Glomerular visceral epithelial cell (primary cell): Measurements from ENCODE around the gene APOBEC2.
A peak's percentile ranks its signal among the peaks of the same experiment; 100 is the strongest.
"Not testable (repeated sequence)": the region's sequence is repeated elsewhere in the genome, so short reads cannot be mapped to it uniquely, and the experiment has no call there.

Source experiments
- DNase-seq: peaks from one replicate; pipeline ENCODE4 v3.0.0-alpha.2; 2016; ENCODE audit errors: extremely low spot score

Gene APOBEC2

DNA sequence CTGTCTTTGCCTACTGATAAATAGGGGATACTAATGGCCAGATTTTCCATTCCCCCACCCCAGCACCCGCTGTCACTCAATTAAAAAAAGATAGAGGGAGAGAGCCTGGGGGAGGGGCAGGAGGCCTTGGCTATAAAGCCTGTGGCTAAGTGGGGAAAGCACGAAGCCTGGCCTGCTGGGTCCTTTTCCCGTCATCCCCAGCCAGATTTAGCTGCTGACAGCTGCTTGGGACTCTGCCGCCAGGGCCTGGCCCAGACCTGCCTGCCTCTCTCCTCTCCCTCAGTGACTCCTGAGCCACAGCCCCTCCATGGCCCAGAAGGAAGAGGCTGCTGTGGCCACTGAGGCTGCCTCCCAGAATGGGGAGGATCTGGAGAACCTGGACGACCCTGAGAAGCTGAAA lies at the start of gene APOBEC2:
APOBEC2 (plus strand) TSS at position 162 of the 400 bp plus-strand sequence; CDS start at position 308, 146 bp downstream.
- no peak for DNase-seq

DNA sequence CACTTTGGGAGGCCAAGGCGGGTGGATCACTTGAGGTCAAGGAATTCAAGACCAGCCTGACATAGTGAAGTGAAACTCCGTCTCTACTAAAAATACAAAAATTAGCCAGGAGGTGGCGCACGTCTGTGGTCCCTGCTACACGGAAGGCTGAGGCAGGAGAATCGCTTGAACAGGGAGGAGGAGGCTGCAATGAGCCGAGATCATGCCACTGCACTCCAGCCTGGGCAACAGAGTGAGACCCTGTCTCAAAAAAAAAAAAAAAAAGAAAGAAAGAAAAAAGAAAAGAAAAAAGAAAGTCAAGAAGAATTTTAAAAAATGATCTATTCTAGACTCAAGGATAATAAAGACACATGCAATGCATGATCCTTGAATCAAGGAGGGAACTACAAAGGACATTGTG lies 46.8 kb upstream of the APOBEC2 start:
- DNase-seq = peak; percentile 77

DNA sequence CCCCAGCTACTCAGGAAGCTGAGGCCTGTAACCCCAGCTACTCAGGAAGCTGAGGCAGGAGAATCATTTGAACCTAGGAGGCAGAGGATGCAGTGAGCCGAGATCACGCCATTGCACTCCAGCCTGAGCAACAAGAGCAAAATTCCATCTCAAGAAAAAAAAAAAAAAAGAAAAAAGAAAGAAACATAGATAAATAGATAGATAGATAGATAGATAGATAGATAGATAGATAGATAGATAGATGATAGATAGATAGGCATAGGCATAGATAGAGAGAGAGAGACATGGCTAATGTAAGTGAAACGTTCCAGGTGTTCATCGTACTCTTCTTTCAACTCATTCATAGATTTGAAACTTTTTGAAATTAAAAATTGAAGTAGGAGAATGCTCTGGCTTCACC lies 46.0 kb upstream of the APOBEC2 start:
- not testable (repeated sequence) for DNase-seq

DNA sequence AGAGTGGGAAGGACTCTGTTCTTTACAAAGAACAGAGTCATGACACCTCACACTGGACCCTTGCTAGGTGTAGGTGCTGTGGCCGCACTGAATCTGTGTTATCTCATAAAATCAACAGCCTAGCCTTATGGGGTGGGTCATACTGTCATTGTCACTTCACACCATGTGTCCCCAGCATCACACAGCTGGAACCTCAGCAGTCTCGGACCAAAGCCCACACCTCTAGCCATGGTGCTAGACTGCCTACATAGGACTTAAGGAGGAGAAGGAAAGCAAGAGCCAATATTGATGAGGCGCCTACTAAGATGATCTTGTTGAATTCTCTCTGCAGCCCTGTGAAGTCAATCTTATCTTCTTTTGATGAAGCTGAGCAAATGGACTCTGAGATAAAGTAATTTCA lies 45.0 kb upstream of the APOBEC2 start:
- no peak for DNase-seq

DNA sequence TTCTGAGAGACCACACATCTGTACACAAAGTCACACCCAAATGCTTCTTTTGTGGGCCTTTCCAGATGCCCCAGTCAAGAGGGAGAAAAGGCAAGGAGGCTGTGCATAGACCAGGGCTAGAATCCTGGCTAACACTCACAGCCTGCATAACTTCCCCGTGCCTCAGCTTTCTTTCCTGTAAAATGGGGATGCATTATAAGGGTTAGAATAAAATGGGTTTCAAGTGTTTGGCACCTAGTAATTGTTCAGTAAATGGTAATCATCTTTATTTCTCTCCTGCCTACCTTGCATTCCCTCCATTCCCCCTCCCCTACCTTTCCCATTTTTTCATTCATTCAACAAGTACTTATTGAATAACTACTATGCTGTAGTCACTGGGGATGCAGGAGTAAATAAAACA lies 43.3 kb upstream of the APOBEC2 start:
- DNase-seq = no peak

DNA sequence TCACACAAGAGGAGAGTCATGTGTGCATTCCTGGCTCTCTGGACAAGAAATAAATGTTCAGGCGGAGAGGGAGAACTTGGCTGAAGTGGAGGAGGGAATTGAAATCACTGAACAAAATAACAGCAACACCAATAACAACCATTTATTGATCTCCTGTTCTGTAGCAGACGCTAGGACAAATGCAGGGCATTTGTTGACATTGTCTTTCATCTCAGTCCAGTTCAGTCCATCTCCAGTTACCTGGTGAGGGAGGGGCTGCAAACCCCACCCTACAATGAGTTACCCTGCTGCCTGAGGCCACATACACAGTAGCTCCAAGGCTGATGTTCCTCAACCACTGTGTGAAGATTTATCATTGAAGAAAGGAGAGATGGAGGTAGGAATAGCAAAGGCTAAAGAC lies 41.3 kb upstream of the APOBEC2 start:
- no peak for DNase-seq

DNA sequence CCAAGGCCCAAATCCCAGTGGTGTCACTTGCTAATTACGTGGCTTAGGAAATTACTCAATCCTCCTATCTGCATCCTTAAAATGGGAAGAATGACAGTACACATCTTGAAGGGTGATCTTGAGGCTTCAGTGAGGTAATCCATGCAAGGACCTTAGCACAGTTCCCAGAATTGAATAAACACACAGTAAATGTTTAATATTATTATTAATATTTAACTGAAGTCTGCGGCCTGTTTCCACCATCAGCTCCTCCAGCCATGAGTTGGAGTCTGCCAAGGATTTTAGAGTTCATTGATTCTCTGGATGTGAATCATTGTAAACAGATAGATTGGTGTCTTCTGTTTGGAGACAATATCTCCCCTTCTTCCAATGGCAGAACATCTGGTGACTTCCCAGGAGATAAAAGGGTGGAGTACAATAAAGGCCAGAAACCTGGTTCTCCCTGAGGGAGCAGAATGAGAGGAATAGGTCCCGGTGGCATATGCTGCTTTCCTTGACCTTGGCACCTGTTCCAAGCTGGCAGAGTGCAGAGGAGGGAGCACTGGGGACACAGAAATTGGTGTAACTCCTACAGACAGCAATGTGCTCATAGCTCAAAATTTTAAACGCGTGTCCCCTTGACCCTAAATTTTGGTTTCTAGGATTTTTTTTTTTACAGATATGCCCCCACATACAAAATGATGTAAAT lies 39.4 kb upstream of the APOBEC2 start:
- peak; percentile 81 for DNase-seq

DNA sequence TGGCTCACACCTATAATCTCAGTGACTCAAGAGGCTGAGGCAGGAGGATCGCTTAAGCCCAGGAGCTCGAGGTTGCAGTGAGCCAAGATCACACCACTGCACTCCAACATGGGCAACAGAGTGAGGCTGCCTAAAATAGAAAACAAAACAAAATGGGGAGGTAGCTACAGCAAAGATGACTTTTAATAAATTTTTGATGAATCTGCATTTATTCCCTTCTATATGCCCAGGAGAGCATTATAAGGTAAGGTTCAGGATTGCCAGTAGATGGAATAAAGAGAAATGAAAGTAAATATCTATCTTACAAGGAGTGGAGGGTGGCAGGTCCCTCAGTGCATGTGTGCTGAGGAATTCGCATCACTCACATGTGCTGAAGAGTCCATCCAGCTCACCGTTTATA lies 38.2 kb upstream of the APOBEC2 start:
- DNase-seq = no peak

DNA sequence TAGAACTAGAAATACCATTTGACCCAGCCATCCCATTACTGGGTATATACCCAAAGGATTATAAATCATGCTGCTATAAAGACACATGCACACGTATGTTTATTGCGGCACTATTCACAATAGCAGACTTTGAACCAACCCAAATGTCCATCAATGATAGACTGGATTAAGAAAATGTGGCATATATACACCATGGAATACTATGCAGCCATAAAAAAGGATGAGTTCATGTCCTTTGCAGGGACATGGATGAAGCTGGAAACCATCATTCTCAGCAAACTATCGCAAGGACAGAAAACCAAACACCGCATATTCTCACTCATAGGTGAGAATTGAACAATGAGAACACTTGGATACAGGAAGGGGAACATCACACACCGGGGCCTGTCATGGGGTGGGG lies 37.1 kb upstream of the APOBEC2 start:
- not testable (repeated sequence) for DNase-seq

DNA sequence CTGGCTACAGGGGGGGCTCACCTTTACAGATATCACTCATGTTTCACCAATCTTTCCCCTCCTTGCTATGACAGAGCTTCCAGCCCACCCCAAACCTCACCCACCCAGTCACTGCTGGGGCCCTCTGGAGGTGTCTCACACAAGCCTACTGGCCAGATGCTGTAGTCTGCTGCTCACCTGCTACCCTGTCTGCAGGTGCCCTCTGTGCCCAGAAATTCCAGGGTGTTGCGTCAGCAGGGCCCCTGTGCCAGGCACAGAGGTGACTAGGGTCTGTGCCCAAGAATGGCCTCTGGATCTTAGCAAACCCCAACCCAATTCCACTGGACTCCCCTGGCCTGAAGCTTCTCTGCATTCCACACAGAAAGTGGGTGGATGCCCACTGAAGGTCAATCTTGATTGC lies 35.3 kb upstream of the APOBEC2 start:
- no peak for DNase-seq

DNA sequence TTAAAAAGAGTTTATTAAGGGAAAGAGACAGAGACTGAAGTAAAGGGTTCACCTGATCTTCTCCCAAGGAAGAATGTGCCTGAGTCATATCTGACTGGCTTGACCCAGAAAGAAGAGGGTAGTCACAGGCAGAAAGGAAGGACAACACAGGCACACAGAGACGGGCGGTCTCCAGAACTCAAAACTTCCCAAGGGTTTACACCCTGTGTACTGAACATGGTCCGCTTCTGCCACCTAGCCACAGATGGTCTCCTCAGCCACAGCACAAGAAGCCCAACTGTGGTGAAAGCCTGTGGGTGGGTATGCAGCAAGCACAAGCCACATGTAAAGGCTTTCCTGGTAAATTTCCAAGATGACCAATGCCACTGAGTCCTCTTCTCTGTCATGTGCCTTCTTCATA lies 31.2 kb upstream of the APOBEC2 start:
- peak; percentile 69 for DNase-seq

DNA sequence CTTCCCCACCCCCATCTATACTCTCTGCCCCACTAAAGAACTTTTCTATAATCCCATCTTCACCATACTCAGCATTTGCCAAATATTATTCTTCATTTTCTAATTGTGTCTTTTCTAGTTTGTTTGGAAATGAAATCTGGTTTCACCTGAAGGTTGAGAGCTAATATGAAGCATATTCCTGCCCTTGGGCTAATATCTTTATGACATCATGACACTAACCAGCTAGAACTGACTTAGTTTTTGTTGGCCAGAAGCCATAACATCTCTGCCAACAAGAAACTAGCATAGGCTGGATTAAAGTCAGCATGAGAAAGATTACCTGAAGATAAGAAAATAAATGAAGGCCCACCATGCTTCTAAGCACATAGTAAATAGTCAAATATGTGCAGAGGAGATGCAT lies 30.7 kb upstream of the APOBEC2 start:
- DNase-seq = peak; percentile 36

DNA sequence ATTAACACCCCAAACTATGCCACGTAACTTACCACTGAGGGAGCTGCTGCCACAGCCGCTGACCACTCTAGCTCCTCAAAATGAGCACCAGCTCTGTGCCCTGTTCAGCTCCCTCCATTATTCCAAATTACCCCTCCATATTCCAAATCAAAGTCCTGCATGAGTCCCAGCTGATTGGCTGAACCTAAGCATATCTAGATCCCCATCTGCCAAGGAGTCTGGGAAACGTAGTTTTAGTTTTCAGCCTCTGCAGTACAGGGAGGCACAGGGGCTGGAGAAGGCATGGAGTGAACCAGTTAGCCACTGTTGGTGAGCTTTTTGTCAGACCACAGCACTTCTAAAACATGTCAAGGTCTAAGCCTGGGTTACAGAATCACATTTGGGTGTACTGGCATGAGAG lies 29.9 kb upstream of the APOBEC2 start:
- DNase-seq = no peak

DNA sequence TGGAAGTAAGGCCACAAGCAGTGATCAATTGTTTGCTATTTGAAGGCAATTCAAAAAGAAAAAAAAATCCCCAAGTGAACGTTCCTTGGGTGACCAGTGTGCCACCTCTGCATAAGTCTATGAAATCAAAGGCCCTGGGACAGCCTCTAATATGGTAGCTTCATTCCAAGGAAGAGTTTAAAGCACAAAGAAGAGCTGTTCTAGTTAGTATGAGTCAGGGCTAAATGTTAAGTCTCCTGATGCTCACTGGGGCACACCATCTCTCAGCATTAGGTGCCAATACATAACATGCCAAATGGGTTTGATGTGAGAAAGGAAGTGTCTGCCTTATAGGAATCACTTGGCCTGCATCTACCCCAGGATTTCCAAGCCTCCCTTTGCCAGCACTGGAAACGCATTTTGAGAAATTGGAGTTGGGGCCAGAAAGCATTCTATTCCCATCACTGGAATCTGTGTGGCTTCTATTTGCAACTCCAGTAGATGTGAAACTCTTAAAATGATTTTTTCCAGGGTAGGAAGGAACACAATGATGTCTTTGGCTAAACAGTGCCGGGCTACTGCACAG lies 27.0 kb upstream of the APOBEC2 start:
- DNase-seq = no peak

DNA sequence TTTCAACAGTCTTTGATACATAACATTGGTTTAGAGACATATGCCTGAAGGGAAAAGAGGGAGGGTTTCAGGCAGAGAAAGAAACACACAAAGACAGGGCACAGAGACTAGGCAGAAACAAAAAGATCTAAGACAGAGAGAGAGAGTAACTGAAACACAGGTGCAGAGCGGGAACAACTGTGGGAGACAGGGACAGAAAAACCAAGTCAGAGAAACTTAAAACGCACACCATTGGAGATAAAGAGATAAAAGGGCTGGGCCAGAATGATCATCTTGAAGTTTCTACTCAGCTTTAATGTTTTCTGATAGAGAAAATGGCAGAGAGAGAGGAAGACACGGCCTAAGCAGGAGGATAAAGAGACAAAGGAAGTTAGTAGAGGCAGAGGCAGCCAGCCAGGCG lies 25.8 kb upstream of the APOBEC2 start:
- no peak for DNase-seq

DNA sequence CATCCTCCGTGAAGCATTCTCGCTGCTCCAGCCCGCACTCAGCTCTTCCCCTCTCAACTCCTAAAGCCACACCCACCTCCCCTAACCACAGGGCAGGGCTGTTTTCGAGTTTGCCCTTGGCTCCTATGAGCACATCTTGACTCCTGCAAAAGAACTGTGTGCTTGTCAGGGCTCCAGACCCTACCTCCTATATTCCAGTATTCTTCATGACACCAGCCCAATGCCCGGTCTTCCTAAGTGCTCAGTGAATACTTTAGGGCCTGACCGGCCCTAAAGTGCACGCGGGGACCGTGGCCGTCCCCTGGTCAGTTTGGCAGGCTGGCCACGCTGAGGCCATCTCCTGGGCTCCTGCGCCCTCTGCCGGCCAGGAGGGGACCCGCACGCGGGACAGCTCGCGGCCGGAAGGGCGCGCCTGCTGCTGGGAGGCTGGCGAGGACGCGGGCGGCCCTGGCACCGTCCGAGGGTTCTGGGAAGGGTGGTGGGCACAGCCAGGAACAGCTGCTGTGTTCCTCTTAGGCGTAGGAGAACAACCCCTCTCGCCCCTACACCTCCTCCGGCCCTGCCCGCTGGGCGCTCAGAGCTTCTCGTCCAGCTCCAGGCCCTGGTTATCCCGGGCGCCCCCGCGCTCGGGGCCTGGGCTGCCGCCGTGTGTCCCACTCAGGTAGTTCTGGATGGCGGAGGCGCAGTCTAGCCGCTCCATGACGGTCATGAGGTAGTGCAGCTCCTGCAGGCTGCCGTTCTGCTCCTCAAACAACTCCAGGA lies 25.0 kb upstream of the APOBEC2 start:
- peak; percentile 76 for DNase-seq

DNA sequence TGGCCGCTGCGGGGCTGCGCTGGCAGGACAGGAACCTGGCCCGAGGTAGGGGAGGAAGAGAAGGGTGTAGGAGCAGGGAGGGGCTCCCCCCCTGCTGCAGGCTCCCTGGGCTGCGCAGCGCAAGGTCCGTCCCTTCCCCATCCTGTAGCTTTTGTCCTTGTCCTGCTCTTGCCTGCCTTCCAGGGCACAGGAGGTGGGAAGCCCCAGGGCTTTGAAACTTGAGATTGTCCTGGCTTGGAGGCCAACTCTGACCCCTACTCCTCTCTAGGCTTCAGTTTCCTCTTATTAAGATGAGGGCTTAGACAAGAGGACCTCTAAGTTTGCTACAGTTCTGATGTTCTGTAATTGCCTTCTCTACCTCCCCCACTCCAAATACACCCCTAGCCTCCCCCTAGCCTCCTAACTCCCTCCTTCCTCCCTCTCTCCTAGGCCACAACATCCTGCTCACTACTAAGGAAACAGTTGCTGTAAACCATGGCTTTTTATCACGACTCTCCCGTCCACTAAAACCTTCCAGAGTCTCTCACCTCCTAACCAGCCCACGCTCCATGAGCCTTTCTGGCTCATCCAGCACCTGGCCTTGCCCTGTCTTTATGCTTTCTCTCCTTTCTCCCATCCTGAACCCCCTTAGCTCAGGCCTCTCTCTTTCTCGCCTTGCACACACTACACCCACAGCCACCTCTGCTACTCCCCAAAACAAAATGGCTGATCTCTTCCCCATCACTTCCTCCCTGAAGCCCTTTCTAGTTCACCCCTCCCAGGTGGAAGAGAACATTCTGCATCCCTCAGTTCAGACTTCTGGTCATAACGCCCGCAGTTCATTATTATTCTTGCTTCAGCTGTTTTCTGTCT lies 24.2 kb upstream of the APOBEC2 start:
- DNase-seq = no peak

DNA sequence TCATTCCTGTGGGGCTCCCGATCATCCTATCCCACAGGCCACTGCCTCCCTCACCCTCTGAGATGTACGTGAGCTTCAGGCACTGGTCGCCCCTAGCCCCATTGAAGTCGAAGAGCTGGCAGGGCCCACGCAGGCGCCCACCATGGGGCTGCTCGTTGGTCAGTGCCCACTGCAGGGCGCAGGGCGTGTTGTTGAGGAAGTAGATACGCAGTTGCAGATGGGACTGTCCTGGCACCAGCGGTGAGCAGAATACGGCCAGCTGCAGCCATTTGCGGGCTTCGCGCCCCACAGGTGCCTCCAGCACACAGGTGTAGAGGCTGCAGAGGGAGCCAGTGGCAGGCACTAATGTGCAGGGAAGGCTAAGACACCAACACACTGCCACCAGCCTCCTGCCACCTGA lies 20.2 kb upstream of the APOBEC2 start:
- no peak for DNase-seq

DNA sequence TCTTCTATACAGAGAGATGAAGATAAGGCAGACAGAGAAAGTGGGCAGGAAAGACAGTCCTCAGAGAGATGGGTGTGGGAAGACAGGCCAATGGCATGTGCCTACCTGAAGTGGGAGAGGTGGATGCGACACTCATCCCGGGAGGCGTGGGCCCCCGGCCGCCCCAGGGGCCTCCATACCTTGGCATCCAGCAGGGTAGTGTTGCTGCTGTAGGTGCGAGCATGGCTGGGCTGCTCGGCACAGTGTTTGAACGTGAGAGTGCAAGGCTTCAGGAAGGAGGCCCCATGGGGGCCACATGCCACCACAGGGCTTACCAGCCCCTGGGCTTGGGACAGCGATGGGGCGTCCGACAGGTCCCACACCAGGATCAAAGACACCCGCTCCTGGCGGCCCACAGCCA lies 19.2 kb upstream of the APOBEC2 start:
- no peak for DNase-seq

DNA sequence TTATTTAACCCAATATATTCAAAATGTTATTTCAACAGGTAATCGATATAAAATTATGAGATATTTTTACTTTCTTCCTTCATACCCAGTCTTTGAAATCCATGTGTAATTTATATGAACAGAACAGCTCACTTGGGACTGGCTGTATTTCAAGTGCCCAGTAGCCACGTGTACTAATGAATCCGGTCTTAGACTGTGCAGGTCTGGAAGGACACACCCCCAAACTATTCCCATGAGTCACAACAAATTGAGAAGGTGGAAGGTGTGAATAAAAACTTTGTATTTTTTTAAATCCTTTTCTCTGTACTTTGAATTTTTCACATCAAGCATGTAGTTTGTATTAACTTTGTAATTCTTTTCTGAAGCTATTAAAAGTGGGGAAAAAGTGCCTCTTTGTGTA lies 16.8 kb upstream of the APOBEC2 start:
- peak; percentile 31 for DNase-seq

DNA sequence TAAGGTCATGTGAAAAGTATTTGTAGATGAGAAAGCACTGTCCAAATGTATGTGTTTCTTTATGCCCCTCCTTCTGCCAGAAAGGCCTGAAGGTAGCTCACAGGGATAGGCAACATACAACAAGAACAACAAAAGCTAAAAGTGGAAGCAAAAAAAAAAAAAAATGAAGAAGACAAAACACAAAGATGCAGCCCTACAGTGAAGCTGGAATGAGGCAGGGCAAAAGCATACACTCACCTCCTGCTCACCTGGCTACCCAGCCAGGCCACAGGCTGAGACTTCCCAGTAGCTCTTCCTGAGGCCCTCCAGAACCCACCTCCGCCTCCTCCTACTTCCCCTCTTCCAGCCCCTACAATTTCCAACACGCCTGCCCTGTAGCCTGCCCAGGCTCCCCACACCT lies 16.4 kb upstream of the APOBEC2 start:
- DNase-seq = no peak
